Parathyroid adenoma (tissue), 2 donors: ENCODE measurements around the gene TEX13D.
"Not testable (repeated sequence)": the region's sequence is repeated elsewhere in the genome, so short reads cannot be mapped to it uniquely, and the experiment has no call there.

ENCODE experiments used
- H2AFZ ChIP-seq: fragments of 300-600 bp; sonication (generic); one replicate; pipeline ENCODE4 v1.7.0; 2017; ENCODE audit warnings: antibody characterized with exemption, mild to moderate bottlenecking
- H3K27ac ChIP-seq: fragments of 300-600 bp; sonication (generic); one replicate; pipeline ENCODE4 v1.7.0; 2017
- H3K27me3 ChIP-seq: fragments of 300-600 bp; sonication (generic); one replicate; pipeline ENCODE4 v1.7.0; 2017; ENCODE audit warnings: low read length; ENCODE audit not compliant: control insufficient read depth, insufficient read depth
- H3K36me3 ChIP-seq: fragments of 300-600 bp; sonication (generic); one replicate; pipeline ENCODE4 v1.7.0; 2017; ENCODE audit warnings: low read length; ENCODE audit not compliant: control insufficient read depth, insufficient read depth
- H3K4me1 ChIP-seq: fragments of 300-600 bp; sonication (generic); one replicate; pipeline ENCODE4 v1.7.0; 2017; ENCODE audit warnings: control low read depth
- H3K4me2 ChIP-seq: fragments of 300-600 bp; sonication (generic); one replicate; pipeline ENCODE4 v1.7.0; 2017; ENCODE audit warnings: low read length
- H3K4me3 ChIP-seq: fragments of 300-600 bp; sonication (generic); one replicate; pipeline ENCODE4 v1.7.0; 2017; ENCODE audit warnings: low read depth, low read length
- H3K79me2 ChIP-seq: fragments of 300-600 bp; sonication (generic); one replicate; pipeline ENCODE4 v1.7.0; 2017; ENCODE audit warnings: control low read depth
- H3K9ac ChIP-seq: fragments of 300-600 bp; sonication (generic); one replicate; pipeline ENCODE4 v1.7.0; 2017; ENCODE audit warnings: mild to moderate bottlenecking
- H3K9me3 ChIP-seq: fragments of 300-600 bp; sonication (generic); one replicate; pipeline ENCODE4 v1.7.0; 2017; ENCODE audit warnings: low read length; ENCODE audit not compliant: control insufficient read depth
- TF ChIP-seq, protein P1 (sequence below): fragments of 300-600 bp; sonication (generic); IDR thresholded peaks from one replicate; pipeline ENCODE4 v1.7.0; 2017; ENCODE audit warnings: antibody characterized with exemption, mild to moderate bottlenecking
- donor health status: primary hyperparathyroidism.

The TEX13D gene

DNA sequence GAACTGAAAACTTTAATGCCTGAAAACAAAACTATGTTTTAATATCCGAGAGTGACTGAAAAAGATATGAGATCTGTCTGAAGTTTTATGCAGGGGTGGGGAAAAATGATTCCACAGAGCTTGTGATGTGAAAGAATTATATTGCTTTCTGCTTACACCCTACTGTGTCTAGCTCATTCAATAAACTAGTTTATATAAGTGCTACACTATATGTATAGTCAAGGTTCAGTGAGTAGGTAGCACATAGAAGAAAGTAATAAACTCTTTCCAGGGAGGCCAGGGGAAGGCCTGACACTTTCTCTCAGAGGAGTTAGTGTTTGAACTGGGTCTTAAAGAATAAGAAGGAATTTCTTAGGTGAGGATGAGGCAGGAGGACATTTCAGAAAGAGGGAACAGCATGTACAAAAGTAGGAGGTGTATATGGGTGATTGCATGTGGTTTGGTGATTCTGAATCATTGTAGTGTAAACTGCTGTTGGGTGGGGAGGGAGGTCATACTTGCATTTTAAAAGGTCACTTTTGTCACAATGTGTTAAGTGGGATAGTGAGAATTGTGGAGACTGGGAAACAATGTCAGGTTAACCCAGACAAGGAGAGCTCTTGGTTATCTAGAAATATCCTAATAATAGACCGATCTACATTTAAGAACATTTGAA, 25.1 kb upstream of the TEX13D start:
- Histone ChIP-seq H3K27ac (no peak overlapping the region), H3K9me3 (no peaks in the 10 kb centered on the region)

DNA sequence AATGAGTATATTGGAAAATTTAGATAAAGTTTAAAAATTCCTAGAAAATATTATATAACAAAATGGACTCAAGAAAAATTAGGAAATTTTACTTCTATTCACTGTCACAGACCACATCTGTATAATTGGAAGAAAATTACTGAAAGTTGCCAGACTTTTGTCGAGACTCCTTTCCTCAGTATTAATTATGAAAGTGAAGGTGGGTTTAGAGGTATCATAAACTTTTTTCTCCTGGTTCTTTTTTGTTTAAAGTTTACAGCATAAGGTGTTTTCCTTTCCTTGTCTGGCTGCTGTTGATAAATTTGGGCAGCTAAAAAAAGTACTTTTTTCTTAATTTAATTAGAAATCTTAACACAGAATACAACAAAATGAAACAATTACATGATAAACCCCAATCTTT, 6.7 kb upstream of the TEX13D start:
- Histone ChIP-seq H3K36me3 (no peaks in the 10 kb centered on the region), H3K9me3 (no peaks in the 10 kb centered on the region), H3K4me3 (no peak overlapping the region), H3K9ac (no peak overlapping the region), H3K27me3 (no peaks in the 10 kb centered on the region), H3K4me2 (no peak overlapping the region), H2AFZ (no peak overlapping the region), H3K27ac (no peak overlapping the region), H3K4me1 (no peaks in the 10 kb centered on the region), H3K79me2 (no peaks in the 10 kb centered on the region)
- TF ChIP-seq, protein P1, sequence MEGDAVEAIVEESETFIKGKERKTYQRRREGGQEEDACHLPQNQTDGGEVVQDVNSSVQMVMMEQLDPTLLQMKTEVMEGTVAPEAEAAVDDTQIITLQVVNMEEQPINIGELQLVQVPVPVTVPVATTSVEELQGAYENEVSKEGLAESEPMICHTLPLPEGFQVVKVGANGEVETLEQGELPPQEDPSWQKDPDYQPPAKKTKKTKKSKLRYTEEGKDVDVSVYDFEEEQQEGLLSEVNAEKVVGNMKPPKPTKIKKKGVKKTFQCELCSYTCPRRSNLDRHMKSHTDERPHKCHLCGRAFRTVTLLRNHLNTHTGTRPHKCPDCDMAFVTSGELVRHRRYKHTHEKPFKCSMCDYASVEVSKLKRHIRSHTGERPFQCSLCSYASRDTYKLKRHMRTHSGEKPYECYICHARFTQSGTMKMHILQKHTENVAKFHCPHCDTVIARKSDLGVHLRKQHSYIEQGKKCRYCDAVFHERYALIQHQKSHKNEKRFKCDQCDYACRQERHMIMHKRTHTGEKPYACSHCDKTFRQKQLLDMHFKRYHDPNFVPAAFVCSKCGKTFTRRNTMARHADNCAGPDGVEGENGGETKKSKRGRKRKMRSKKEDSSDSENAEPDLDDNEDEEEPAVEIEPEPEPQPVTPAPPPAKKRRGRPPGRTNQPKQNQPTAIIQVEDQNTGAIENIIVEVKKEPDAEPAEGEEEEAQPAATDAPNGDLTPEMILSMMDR: no peak

More for the DNA sequence above, 25.1 kb upstream of the TEX13D start:
- TF ChIP-seq, protein P1: no peak
- no peak overlapping the region for H3K9ac ChIP-seq
- no peaks in the 10 kb centered on the region for H3K79me2 ChIP-seq
- H3K36me3 ChIP-seq: no peaks in the 10 kb centered on the region
- H3K4me1 ChIP-seq: no peaks in the 10 kb centered on the region
- no peak overlapping the region for H2AFZ ChIP-seq
- H3K4me3 ChIP-seq: no peak overlapping the region
- no peak overlapping the region for H3K4me2 ChIP-seq
- no peaks in the 10 kb centered on the region for H3K27me3 ChIP-seq

DNA sequence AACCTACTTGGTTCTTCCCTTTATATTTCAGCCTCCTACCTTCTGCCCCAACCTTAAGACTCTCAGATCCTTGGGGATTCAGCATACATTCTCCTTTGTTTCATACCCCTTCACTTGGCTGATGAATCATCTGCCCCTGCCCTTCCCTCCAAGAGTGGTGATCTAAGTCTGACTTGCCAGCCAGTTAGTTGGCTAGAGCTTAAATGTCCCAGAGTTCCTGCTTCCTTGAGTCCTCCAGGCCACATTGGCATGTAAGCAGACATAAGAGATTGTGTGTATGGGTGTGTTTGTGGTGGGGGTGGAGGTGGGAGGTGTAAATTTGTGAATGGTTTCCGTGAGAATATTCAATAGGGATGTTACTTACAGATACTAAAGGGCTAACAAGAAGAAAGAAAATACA, 3.7 kb upstream of the TEX13D start:
- no peaks in the 10 kb centered on the region for H3K4me1 ChIP-seq
- H2AFZ ChIP-seq: no peak overlapping the region
- no peak overlapping the region for H3K4me2 ChIP-seq
- no peaks in the 10 kb centered on the region for H3K36me3 ChIP-seq
- no peaks in the 10 kb centered on the region for H3K79me2 ChIP-seq
- H3K27ac ChIP-seq: no peak overlapping the region
- no peak overlapping the region for H3K9ac ChIP-seq
- H3K9me3 ChIP-seq: no peaks in the 10 kb centered on the region
- TF ChIP-seq, protein P1: no peak
- H3K4me3 ChIP-seq: no peak overlapping the region
- no peaks in the 10 kb centered on the region for H3K27me3 ChIP-seq

DNA sequence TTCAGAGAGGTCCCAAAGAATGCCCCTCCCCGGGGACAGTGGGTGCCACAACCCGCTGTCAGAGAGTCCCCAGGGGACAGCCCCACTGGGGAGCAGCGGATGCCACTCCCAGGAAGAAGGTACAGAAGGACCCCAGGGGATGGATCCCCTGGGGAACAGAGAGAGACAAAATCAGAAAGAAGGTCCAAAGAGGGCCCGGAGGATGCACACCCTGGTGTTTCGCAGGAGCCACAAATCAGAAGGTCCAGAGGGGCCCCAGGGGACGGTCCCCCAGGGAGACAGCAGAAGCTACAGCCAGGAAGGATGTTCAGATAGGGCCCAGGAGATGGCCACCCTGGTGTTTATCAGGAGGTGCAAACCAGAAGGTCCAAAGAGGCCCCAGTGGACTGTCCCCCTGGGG, 1.4 kb downstream of the TEX13D start:
- no peaks in the 10 kb centered on the region for H3K27me3 ChIP-seq
- H3K27ac ChIP-seq: no peak overlapping the region
- H3K79me2 ChIP-seq: no peaks in the 10 kb centered on the region
- H3K4me2 ChIP-seq: no peak overlapping the region
- H3K9me3 ChIP-seq: no peaks in the 10 kb centered on the region
- H3K4me3 ChIP-seq: no peak overlapping the region
- H3K4me1 ChIP-seq: no peaks in the 10 kb centered on the region
- no peak overlapping the region for H3K9ac ChIP-seq
- TF ChIP-seq, protein P1: no peak
- no peaks in the 10 kb centered on the region for H3K36me3 ChIP-seq
- H2AFZ ChIP-seq: no peak overlapping the region

DNA sequence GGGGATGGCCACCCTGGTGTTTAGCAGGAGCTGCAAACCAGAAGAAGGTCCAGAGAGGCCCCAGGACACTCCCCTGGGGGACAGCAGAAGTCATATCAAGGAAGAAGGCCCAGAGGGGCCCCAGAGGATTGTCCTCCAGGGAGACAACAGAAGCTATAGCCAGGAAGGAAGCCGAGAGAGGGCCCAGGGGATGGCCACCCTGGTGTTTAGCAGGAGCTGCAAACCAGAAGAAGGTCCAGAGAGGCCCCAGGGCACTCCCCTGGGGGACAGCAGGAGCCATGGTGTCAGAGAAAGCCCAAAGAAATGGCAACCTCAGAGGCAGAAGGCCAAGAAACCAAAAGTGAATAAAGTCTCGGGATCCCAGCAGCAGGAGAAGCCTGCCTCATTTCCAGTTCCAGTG, 2.1 kb downstream of the TEX13D start:
- H3K4me1 ChIP-seq, H3K27me3 ChIP-seq, H3K79me2 ChIP-seq, H3K9me3 ChIP-seq, H3K36me3 ChIP-seq, H3K27ac ChIP-seq, H3K9ac ChIP-seq, H2AFZ ChIP-seq, H3K4me3 ChIP-seq, H3K4me2 ChIP-seq: not testable (repeated sequence)
